Breast epithelium (tissue), 3 donors: ENCODE results near the gene ADPRHL1.
"Not testable (repeated sequence)": the region's sequence is repeated elsewhere in the genome, so short reads cannot be mapped to it uniquely, and the experiment has no call there.

Experiments used
- CTCF ChIP-seq, 3 donors: fragments of 450-650 bp; IDR thresholded peaks; one replicate each; pipeline ENCODE4 v1.5.1; 2016 to 2017; ENCODE audit warnings: antibody characterized with exemption in 3 of 3, mild to moderate bottlenecking in 3 of 3, moderate library complexity in 3 of 3
- POLR2AphosphoS5 ChIP-seq, 3 donors: sonication (generic); formaldehyde crosslinking; IDR thresholded peaks; one replicate each; pipeline ENCODE4 v1.6.1; 2017; ENCODE audit warnings: antibody characterized with exemption in 3 of 3

GRCh38 chr13:113382542-113382941 lies 70.7 kb downstream of the ADPRHL1 start:
- not testable (repeated sequence) for TF ChIP-seq POLR2AphosphoS5, CTCF (IDR thresholded peaks at IDR 0.05)
